C4-2B (cell line): ENCODE results near the gene UMPS.
"Not testable (repeated sequence)": the region's sequence is repeated elsewhere in the genome, so short reads cannot be mapped to it uniquely, and the experiment has no call there.

Experiments used
- ZFX ChIP-seq: fragments of 450-650 bp; IDR thresholded peaks from 2 replicates; pipeline ENCODE4 v1.6.1; 2017
- TF ChIP-seq, protein P1 (sequence below): fragments of 450-650 bp; conservative IDR thresholded peaks from 2 replicates; pipeline ENCODE4 v1.5.1; 2017; ENCODE audit warnings: mild to moderate bottlenecking

DNA sequence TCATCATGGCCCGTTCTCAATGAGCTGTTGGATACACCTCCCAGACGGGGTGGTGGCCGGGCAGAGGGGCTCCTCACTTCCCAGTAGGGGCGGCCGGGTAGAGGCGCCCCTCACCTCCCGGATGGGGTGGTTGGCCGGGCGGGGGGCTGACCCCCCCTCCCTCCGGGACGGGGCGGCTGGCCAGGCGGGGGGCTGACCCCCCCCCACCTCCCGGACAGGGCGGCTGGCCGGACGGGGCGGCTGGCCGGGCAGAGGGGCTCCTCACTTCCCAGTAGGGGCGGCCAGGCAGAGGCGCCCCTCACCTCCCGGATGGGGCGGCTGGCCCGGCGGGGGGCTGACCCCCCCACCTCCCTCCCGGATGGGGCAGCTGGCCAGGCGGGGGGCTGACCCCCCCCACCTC, 19.6 kb downstream of the UMPS start:
- TF ChIP-seq, protein P1, sequence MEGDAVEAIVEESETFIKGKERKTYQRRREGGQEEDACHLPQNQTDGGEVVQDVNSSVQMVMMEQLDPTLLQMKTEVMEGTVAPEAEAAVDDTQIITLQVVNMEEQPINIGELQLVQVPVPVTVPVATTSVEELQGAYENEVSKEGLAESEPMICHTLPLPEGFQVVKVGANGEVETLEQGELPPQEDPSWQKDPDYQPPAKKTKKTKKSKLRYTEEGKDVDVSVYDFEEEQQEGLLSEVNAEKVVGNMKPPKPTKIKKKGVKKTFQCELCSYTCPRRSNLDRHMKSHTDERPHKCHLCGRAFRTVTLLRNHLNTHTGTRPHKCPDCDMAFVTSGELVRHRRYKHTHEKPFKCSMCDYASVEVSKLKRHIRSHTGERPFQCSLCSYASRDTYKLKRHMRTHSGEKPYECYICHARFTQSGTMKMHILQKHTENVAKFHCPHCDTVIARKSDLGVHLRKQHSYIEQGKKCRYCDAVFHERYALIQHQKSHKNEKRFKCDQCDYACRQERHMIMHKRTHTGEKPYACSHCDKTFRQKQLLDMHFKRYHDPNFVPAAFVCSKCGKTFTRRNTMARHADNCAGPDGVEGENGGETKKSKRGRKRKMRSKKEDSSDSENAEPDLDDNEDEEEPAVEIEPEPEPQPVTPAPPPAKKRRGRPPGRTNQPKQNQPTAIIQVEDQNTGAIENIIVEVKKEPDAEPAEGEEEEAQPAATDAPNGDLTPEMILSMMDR: not testable (repeated sequence)
- not testable (repeated sequence) for TF ChIP-seq ZFX
